ENCODE data around the gene FBXO2.

GRCh38 chr1:11649624-11650330 is 4.5 kb downstream of the FBXO2 start:
- no peak for TF ChIP-seq HDGF (IDR thresholded peaks at IDR 0.05; ENCODE audit: borderline replicate concordance)
- no peak for TF ChIP-seq FOXK2 (IDR thresholded peaks at IDR 0.05)
